T-helper 9 cell (primary cell): ENCODE results near the gene KCNH6.

Experiments used
- DNase-seq: peaks from one replicate; pipeline ENCODE4 v3.0.0-alpha.2; 2020
- total RNA-seq, 2 donors: gene quantifications; one replicate each; lab custom pipeline; 2026; lab: John Stamatoyannopoulos, UW

The KCNH6 gene, protein sequence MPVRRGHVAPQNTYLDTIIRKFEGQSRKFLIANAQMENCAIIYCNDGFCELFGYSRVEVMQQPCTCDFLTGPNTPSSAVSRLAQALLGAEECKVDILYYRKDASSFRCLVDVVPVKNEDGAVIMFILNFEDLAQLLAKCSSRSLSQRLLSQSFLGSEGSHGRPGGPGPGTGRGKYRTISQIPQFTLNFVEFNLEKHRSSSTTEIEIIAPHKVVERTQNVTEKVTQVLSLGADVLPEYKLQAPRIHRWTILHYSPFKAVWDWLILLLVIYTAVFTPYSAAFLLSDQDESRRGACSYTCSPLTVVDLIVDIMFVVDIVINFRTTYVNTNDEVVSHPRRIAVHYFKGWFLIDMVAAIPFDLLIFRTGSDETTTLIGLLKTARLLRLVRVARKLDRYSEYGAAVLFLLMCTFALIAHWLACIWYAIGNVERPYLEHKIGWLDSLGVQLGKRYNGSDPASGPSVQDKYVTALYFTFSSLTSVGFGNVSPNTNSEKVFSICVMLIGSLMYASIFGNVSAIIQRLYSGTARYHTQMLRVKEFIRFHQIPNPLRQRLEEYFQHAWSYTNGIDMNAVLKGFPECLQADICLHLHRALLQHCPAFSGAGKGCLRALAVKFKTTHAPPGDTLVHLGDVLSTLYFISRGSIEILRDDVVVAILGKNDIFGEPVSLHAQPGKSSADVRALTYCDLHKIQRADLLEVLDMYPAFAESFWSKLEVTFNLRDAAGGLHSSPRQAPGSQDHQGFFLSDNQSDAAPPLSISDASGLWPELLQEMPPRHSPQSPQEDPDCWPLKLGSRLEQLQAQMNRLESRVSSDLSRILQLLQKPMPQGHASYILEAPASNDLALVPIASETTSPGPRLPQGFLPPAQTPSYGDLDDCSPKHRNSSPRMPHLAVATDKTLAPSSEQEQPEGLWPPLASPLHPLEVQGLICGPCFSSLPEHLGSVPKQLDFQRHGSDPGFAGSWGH
- 0 reads per million in 2 donors for total RNA-seq

- DNase-seq: no peak
Observed at GRCh38 chr17:63523253-63523855, at the start of gene KCNH6. Gene KCNH6, plus strand, starts transcription at chr17:63523358. Its CDS starts 56 bp downstream, at chr17:63523414.

DNA sequence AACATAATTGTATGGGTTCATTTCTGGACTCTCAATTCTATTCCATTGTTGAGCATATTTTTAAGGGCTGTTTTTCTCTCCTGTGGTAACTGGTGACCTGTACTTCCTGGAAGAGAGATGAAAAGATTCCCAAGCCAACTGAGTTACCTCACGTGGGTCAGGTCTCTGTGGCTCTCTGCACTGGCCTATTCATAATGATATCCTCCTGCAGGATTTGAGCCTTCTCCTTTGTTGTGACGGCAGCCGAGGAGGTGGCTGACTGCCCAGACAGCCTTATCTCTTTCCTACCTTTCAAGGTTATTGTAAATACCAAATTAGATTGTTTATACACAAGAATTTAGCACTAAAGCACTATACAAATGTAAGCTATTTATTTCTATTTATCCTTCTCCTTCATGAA, 49.0 kb upstream of the KCNH6 start:
- DNase-seq: no peak

- no peak for DNase-seq
Observed at GRCh38 chr17:63474586-63475460, 48.3 kb upstream of the KCNH6 start.

DNA sequence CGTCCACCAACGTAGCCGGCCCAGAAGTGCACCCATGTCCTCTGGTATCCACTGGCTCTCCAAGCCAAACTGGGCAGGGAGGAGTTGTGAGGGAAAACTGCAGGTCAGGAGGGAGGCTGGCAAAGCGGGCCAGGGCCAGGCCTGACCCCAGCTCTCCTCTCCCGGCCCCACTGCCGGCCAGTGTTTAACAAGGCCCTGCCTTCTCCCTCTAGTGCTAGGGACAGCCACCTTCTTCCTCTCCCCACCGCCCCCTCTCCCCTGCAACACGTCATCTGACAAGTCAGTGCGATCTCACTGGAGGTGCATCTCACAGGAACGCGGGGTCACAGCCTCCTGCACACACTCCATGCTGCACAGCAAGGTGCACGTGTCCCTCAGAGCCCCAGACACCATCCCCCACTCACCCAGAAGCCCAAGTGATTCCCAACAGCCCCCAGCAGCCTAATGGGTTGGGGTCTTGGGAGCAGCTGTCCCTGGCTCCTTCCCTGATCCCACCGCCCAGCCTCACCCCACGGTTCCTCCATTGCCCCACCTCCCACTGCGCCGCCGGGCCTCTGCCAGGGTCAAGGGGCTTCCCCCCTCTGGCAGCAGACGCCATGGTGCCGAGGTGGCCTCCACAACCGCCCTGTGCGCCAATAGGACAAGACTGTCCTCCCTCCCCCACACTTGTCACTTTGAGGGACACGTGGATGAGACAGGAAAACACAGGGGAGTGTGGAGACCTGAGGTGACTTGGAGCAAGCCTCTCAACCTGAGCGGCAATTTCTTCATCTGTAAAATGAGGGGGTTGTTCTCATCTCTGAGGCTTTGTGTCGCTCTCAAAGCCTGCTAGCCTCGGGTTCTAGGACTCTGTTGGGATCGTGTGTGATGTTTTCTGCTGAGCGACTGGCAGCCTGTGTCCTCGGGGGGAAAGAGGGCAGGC, 47.4 kb upstream of the KCNH6 start:
- DNase-seq: no peak

DNA sequence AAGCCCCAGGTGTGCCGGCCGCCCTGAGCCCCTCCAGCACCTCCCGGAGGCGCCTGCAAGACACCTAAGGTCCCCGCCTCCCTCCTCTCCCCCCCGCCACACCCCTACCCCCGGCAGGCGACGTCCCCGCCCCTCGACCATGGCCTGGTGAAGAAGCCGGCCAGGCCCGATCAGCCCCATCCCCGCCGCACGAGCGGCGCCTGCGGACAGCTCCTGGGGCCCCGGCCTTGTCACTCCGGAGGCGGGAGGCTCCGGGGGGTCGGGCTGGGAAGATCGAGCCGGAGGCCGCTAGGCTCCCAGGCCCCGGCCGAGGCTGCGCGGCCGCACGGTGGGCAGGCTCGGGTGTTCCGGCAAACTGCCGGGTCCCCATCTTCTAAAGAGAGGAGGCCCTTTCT, 46.7 kb upstream of the KCNH6 start:
- peak; percentile 8 for DNase-seq

GRCh38 chr17:63476854-63477479, 46.2 kb upstream of the KCNH6 start, which contains the start of gene ACE:
Gene ACE, plus strand, starts transcription at chr17:63477061. Its CDS starts 34 bp downstream, at chr17:63477095.
- DNase-seq: peak; percentile 37

- no peak for DNase-seq
Observed at GRCh38 chr17:63477480-63478440, 45.4 kb upstream of the KCNH6 start.

- peak; percentile 77 for DNase-seq
Observed at GRCh38 chr17:63478814-63479494, 44.2 kb upstream of the KCNH6 start.

GRCh38 chr17:63479495-63480184, 43.5 kb upstream of the KCNH6 start:
- DNase-seq: no peak

- DNase-seq: no peak
Observed at GRCh38 chr17:63480192-63480784, 42.9 kb upstream of the KCNH6 start.

- no peak for DNase-seq
Observed at GRCh38 chr17:63480826-63481487, 42.2 kb upstream of the KCNH6 start.

- DNase-seq: no peak
Observed at GRCh38 chr17:63481488-63481870, 41.7 kb upstream of the KCNH6 start.

- no peak for DNase-seq
Observed at GRCh38 chr17:63482509-63482908, 40.6 kb upstream of the KCNH6 start.

GRCh38 chr17:63483038-63483437, 40.1 kb upstream of the KCNH6 start:
- DNase-seq: no peak

DNA sequence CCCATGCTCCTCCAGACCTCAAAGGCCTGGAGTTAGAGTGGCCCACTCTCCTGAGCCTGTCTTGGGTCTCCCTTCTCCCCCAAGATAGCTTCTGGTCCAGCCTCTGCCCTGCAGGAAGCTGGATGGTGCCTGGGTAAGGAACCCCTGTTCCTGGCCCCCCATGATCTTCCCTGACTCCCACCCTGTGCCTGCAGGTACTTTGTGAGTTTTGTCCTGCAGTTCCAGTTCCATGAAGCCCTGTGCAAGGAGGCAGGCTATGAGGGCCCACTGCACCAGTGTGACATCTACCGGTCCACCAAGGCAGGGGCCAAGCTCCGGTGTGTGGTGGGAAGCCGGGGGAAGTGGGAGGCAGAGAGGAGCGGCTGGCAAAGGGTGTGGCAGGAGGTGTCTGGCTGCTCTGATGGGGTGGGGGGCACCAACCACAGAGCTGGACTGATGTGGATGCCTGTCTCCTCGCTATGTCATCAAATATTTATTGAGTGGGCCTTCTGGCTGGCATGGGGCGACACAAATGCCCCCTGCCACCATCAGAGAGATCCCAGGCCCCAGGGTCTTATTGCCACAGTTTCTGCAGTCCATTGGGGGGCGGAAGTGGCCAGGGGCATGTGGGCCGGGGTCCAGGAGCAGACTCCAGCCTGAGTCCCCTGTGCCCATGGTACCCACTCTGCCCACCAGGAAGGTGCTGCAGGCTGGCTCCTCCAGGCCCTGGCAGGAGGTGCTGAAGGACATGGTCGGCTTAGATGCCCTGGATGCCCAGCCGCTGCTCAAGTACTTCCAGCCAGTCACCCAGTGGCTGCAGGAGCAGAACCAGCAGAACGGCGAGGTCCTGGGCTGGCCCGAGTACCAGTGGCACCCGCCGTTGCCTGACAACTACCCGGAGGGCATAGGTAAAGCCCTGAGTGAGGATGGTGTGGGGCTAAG, 39.2 kb upstream of the KCNH6 start:
- DNase-seq: no peak
